Measurements from ENCODE around the gene SEPTIN8. TPM values are rescaled to one million over a fixed set of nuclear protein-coding genes. Genes with fewer than 3 reads are reported as not detected.

SEPTIN8 gene
- total and polyA plus RNA-seq, 2 donors (not counting 3 experiments of a cell fraction or from before 2014, with no cell fraction given) = 56.6 to 82.1 TPM

DNA sequence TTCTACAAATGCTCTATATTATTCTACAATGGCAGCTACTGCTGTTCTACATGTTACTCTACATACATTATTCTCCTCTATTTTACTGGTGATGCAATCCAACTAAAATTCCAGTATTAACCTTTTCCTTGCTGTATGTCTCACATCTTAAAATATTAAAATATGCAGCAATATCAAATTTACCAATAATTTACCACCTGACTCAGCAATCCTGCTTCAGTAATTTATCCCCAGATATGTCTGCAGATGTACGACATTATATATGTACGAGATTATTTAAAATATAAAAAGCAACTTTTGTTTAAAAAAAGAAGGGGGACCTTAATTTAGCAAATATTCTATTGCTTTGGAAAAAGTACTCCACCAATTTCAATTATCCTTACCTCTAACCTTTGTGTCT lies 51.3 kb downstream of the SEPTIN8 start:
- no peak overlapping the region for H2AFZ ChIP-seq (ENCODE audit: low read depth, low read length)
- no peak overlapping the region for H3K4me3 ChIP-seq (replicated peaks in 1 of 3; ENCODE audit: insufficient read depth in 1 of 3, low read depth in 1 of 3, low read length in 3 of 3)
- no peak for DNase-seq (ENCODE audit: low read depth, low spot score)
- H3K27ac ChIP-seq (ENCODE audit: insufficient read depth, low read depth, low read length) = no peak overlapping the region
- H4K20me1 ChIP-seq (replicated peaks; ENCODE audit: control insufficient read depth, extremely low read depth, insufficient read depth, low read length) = no peaks in the 10 kb centered on the region
- no peaks in the 10 kb centered on the region for H3K36me3 ChIP-seq (ENCODE audit: control insufficient read depth in 2 of 2, extremely low read depth in 1 of 2, insufficient read depth in 2 of 2, low read length in 2 of 2)
- H3K4me2 ChIP-seq (ENCODE audit: insufficient read depth, low read length) = no peak overlapping the region
- FAIRE-seq = no peak
- CTCF ChIA-PET = interaction anchor here (2.1 kb wide), 1 partner anchor 10 kb away, joined by 8 read pairs; no protein-coding TSS in a partner anchor
- intact Hi-C loops (cut with micrococcal nuclease) = no loop called here
- H3K9me1 ChIP-seq (replicated peaks; ENCODE audit: control insufficient read depth, extremely low read depth, insufficient read depth, low read length) = no peaks in the 10 kb centered on the region
- TF ChIP-seq MYC (IDR thresholded peaks at IDR 0.05; ENCODE audit: low read depth, low read length) = no peak
- H3K79me2 ChIP-seq (ENCODE audit: control insufficient read depth, insufficient read depth, low read length) = no peaks in the 10 kb centered on the region
- no peaks in the 10 kb centered on the region for H3K9me3 ChIP-seq (replicated peaks; ENCODE audit: control insufficient read depth, insufficient read depth, low read length)
- no peaks in the 10 kb centered on the region for H3K27me3 ChIP-seq (ENCODE audit: control insufficient read depth in 2 of 2, insufficient read depth in 2 of 2, low read length in 2 of 2)
- POLR2A ChIA-PET = no interaction called here
- dilution Hi-C loops (cut with MboI; ENCODE audit: extremely low pct_ligation_motif_present, low sequenced_read_pairs) = no loop called here
- no peaks in the 10 kb centered on the region for H3K4me1 ChIP-seq (ENCODE audit: control insufficient read depth, extremely low read depth, insufficient read depth, low read length)
- H3K9ac ChIP-seq (replicated peaks; ENCODE audit: extremely low read depth, insufficient read depth, low read length) = no peak overlapping the region
- BruUV-seq (replicated peaks) = no TSS peak

DNA sequence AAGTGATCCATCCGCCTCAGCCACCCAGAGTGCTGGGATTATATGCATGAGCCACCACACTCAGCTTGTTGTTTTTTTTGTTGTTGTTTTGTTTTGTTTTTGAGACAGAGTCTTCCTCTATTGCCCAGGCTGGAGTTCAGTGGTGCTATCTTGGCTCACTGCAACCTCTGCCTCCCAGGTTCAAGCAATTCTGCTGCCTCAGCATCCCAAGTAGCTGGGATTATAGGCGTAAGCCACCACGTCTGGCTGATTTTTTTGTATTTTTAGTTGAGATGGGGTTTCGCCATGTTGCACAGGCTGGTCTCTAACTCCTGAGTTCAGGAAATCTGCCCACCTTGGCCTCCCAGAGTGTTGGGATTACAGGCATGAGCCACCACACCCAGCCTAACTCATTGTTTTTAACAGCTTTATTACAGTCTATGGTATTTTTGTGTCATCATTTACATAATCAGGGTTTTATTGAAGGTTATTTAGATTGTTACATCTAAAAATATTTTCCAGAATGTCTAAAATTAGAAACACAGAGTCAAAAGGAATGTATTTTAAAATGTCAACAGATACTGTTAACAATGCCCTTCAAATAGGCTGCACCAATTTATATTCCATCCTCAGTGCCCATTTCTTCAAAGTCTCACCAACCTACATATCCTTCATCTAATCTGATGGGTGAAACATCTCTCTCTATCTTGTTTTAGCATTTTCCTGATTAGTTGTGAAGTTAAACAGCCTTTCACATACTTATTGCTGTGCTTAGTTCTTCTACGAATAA lies 58.3 kb downstream of the SEPTIN8 start:
- no peaks in the 10 kb centered on the region for H3K9me1 ChIP-seq (replicated peaks; ENCODE audit: control insufficient read depth, extremely low read depth, insufficient read depth, low read length)
- no peak overlapping the region for H2AFZ ChIP-seq (ENCODE audit: low read depth, low read length)
- no TSS peak for BruUV-seq (replicated peaks)
- no peaks in the 10 kb centered on the region for H3K9me3 ChIP-seq (replicated peaks; ENCODE audit: control insufficient read depth, insufficient read depth, low read length)
- H3K4me1 ChIP-seq (ENCODE audit: control insufficient read depth, extremely low read depth, insufficient read depth, low read length) = no peaks in the 10 kb centered on the region
- TF ChIP-seq POLR2A (IDR thresholded peaks at IDR 0.05; ENCODE audit: low read depth, low read length) (no peak), FOS (IDR thresholded peaks at IDR 0.05; ENCODE audit: borderline replicate concordance, insufficient read depth, low read length) (no peak), EZH2 (IDR thresholded peaks at IDR 0.05; ENCODE audit: borderline replicate concordance, low read depth, low read length, severe bottlenecking) (no peak), JUN (IDR thresholded peaks at IDR 0.05; ENCODE audit: borderline replicate concordance, insufficient read depth, insufficient read length, low read depth) (no peak), POLR2AphosphoS5 (IDR thresholded peaks at IDR 0.05; ENCODE audit: insufficient read depth, low read depth, low read length) (no peak), MYC (IDR thresholded peaks at IDR 0.05; ENCODE audit: low read depth, low read length) (no peak), GATA2 (IDR thresholded peaks at IDR 0.05; ENCODE audit: insufficient read depth, insufficient read length, low read depth, low read length) (no peak)
- TF ChIP-seq, protein P1, sequence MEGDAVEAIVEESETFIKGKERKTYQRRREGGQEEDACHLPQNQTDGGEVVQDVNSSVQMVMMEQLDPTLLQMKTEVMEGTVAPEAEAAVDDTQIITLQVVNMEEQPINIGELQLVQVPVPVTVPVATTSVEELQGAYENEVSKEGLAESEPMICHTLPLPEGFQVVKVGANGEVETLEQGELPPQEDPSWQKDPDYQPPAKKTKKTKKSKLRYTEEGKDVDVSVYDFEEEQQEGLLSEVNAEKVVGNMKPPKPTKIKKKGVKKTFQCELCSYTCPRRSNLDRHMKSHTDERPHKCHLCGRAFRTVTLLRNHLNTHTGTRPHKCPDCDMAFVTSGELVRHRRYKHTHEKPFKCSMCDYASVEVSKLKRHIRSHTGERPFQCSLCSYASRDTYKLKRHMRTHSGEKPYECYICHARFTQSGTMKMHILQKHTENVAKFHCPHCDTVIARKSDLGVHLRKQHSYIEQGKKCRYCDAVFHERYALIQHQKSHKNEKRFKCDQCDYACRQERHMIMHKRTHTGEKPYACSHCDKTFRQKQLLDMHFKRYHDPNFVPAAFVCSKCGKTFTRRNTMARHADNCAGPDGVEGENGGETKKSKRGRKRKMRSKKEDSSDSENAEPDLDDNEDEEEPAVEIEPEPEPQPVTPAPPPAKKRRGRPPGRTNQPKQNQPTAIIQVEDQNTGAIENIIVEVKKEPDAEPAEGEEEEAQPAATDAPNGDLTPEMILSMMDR (IDR thresholded peaks at IDR 0.05; ENCODE audit: extremely low read depth in 1 of 2, insufficient read depth in 1 of 2, low read depth in 1 of 2, low read length in 2 of 2) = no peak
- TF ChIP-seq, protein P2, sequence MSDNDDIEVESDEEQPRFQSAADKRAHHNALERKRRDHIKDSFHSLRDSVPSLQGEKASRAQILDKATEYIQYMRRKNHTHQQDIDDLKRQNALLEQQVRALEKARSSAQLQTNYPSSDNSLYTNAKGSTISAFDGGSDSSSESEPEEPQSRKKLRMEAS (IDR thresholded peaks at IDR 0.05; ENCODE audit: insufficient read depth, insufficient read length) = no peak
- ChIA-PET CTCF (interaction anchor here (0.8 to 1.6 kb wide), 5 partner anchors 11 to 192 kb away, joined by 3 to 6 read pairs (median 3); no protein-coding TSS in a partner anchor), POLR2A (no interaction called here)
- H3K27ac ChIP-seq (ENCODE audit: insufficient read depth, low read depth, low read length) = no peak overlapping the region
- no peaks in the 10 kb centered on the region for H3K79me2 ChIP-seq (ENCODE audit: control insufficient read depth, insufficient read depth, low read length)
- dilution Hi-C loops (cut with MboI; ENCODE audit: extremely low pct_ligation_motif_present, low sequenced_read_pairs) (no loop called here), intact Hi-C loops (cut with micrococcal nuclease) (no loop called here)
- no peaks in the 10 kb centered on the region for H3K36me3 ChIP-seq (ENCODE audit: control insufficient read depth in 2 of 2, extremely low read depth in 1 of 2, insufficient read depth in 2 of 2, low read length in 2 of 2)
- H3K27me3 ChIP-seq (ENCODE audit: control insufficient read depth in 2 of 2, insufficient read depth in 2 of 2, low read length in 2 of 2) = no peaks in the 10 kb centered on the region
- H3K4me2 ChIP-seq (ENCODE audit: insufficient read depth, low read length) = no peak overlapping the region
- no peak overlapping the region for H3K4me3 ChIP-seq (replicated peaks in 1 of 3; ENCODE audit: insufficient read depth in 1 of 3, low read depth in 1 of 3, low read length in 3 of 3)
- DNase-seq (ENCODE audit: low read depth, low spot score) (no peak), FAIRE-seq (no peak)
- no peak overlapping the region for H3K9ac ChIP-seq (replicated peaks; ENCODE audit: extremely low read depth, insufficient read depth, low read length)
- H4K20me1 ChIP-seq (replicated peaks; ENCODE audit: control insufficient read depth, extremely low read depth, insufficient read depth, low read length) = no peaks in the 10 kb centered on the region

Measured in endothelial cell of umbilical vein (primary cell).